HepG2 (cell line): ENCODE results near the gene IQCN. TPM values are rescaled to one million over a fixed set of nuclear protein-coding genes. Genes with fewer than 3 reads are reported as not detected.

Experiments
- FOXO1 ChIP-seq: sonication (generic); formaldehyde crosslinking; IDR thresholded peaks from 2 replicates; pipeline ENCODE4 v1.4.0; 2020; ENCODE audit warnings: missing genetic modification reagents
- FOXP1 ChIP-seq, 2 experiments: fragments of 450-650 bp in 1 of 2; IDR thresholded peaks; 2 replicates each; pipeline ENCODE4 v1.6.1; 2017 to 2018; ENCODE audit warnings: antibody characterized with exemption in 1 of 2
- KMT2B ChIP-seq: IDR thresholded peaks from 2 replicates; pipeline ENCODE4 v1.6.1; 2016; ENCODE audit warnings: missing genetic modification reagents, missing compliant biosample characterization
- NR2C2 ChIP-seq: sonication (generic); formaldehyde crosslinking; IDR thresholded peaks from 2 replicates; pipeline ENCODE4 v1.4.0; 2020; ENCODE audit warnings: missing genetic modification reagents, mild to moderate bottlenecking, moderate library complexity, borderline replicate concordance
- SP2 ChIP-seq: sonication (generic); formaldehyde crosslinking; IDR thresholded peaks from 2 replicates; pipeline ENCODE4 v1.5.1; 2020; ENCODE audit warnings: mild to moderate bottlenecking, missing genetic modification reagents
- TAF15 ChIP-seq: fragments of 200-400 bp; formaldehyde crosslinking; IDR thresholded peaks from one replicate; pipeline ENCODE4 v1.6.1; 2018; ENCODE audit warnings: mild to moderate bottlenecking, low read depth, low read length; ENCODE audit not compliant: poor library complexity, severe bottlenecking
- TOPORS ChIP-seq: sonication (generic); formaldehyde crosslinking; IDR thresholded peaks from 2 replicates; pipeline ENCODE4 v1.8.0; 2023; ENCODE audit warnings: mild to moderate bottlenecking, missing genetic modification reagents
- TRIM24 ChIP-seq: sonication (generic); formaldehyde crosslinking; IDR thresholded peaks from 2 replicates; pipeline ENCODE4 v1.8.0; 2022; ENCODE audit warnings: mild to moderate bottlenecking, missing genetic modification reagents
- ZFP36 ChIP-seq: fragments of 150-350 bp; IDR thresholded peaks from 2 replicates; pipeline ENCODE4 v1.6.1; 2018; ENCODE audit warnings: borderline replicate concordance, low read length, low read depth; ENCODE audit not compliant: partially characterized antibody
- ZKSCAN1 ChIP-seq: fragments of 150-350 bp; IDR thresholded peaks from 2 replicates; pipeline ENCODE4 v1.6.1; 2014; ENCODE audit warnings: low read length
- ZNF724P ChIP-seq: sonication (generic); formaldehyde crosslinking; IDR thresholded peaks from 2 replicates; pipeline ENCODE4 v1.8.0; 2022; ENCODE audit warnings: missing genetic modification reagents, borderline replicate concordance
- polyA plus RNA-seq, 8 experiments: library from polyadenylated mRNA; depleted of rRNA in 3 of 8; stranded (reverse) in 7 of 8; unstranded in 1 of 8; fragments of >200 nt; fragmentation: Illumina TruSeq in 4 of 8; extraction: Trizol in 4 of 8; gene quantifications; 2 replicates each; pipeline versions ENCODE4 v1.2.1 to v1.2.3, GENCODE V29; 2011 to 2016; ENCODE audit warnings: low read depth in 4 of 8, missing spikeins in 1 of 8, mixed read lengths in 1 of 8; ENCODE audit not compliant: insufficient read depth in 1 of 8
- total RNA-seq, 5 experiments: library from RNA; depleted of rRNA; stranded (reverse); fragments of >200 nt; fragmentation: Illumina TruSeq; extraction: Trizol; gene quantifications; 2 replicates each; pipeline ENCODE4 v1.2.3, GENCODE V29; 2016; ENCODE audit warnings: low read depth in 1 of 5
- TF ChIP-seq, protein P1 (sequence below): sonication (generic); formaldehyde crosslinking; IDR thresholded peaks from one replicate; pipeline ENCODE4 v1.5.1; 2020; ENCODE audit warnings: mild to moderate bottlenecking, missing genetic modification reagents; ENCODE audit errors: not compliant biosample characterization
- TF ChIP-seq, protein P2 (sequence below): sonication (generic); formaldehyde crosslinking; IDR thresholded peaks from 2 replicates; pipeline ENCODE4 v1.4.0; 2020; ENCODE audit warnings: missing genetic modification reagents
- TF ChIP-seq, protein P3 (sequence below): sonication (generic); formaldehyde crosslinking; IDR thresholded peaks from 2 replicates; pipeline ENCODE4 v1.4.0; 2020; ENCODE audit warnings: missing genetic modification reagents

The IQCN gene
- total and polyA plus RNA-seq, 2 of the 13 experiments (the other 11 are each of a cell fraction or from before 2014, with no cell fraction given): 0.04 to 0.18 TPM

DNA sequence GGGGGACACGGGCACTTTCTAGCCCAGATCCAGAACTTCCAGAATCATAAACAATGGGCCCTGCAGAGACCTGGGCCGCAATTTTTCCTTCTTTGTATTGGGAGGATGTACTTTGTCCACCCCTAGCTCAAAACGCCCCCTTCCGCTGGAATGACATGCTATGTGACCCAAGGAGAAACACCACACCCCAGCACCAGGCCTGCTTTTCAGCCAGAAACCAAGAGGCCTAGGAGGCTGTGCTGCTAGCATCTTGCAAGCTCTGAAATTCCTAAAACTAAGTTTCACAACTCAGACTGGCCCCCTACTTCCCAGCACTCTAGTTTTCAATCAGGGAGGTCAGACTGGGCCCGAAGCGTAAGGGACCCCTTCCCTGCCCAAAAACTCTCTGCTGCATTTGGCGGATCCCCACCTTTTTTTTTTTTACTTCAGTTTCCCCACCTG, 48.1 kb upstream of the IQCN start (continued):
- TF ChIP-seq SP2 (CRISPR knock-in tag) (no peak), ZNF724P (CRISPR knock-in tag) (no peak), TOPORS (CRISPR knock-in tag) (0 out of 2 replicates have a peak, but pooled peaks have one; percentile 37), TAF15 (no peak), KMT2B (0 out of 2 replicates have a peak, but pooled peaks have one; percentile 2), FOXP1 (IDR thresholded peaks at IDR 0.05) (no peak), FOXP1 (CRISPR knock-in tag; IDR thresholded peaks at IDR 0.05) (no peak), TRIM24 (CRISPR knock-in tag) (no peak), FOXO1 (no peak; the same call in 1 of the 2 replicates), ZKSCAN1 (no peak), ZFP36 (no peak), NR2C2 (CRISPR knock-in tag) (no peak)
- TF ChIP-seq, protein P1, sequence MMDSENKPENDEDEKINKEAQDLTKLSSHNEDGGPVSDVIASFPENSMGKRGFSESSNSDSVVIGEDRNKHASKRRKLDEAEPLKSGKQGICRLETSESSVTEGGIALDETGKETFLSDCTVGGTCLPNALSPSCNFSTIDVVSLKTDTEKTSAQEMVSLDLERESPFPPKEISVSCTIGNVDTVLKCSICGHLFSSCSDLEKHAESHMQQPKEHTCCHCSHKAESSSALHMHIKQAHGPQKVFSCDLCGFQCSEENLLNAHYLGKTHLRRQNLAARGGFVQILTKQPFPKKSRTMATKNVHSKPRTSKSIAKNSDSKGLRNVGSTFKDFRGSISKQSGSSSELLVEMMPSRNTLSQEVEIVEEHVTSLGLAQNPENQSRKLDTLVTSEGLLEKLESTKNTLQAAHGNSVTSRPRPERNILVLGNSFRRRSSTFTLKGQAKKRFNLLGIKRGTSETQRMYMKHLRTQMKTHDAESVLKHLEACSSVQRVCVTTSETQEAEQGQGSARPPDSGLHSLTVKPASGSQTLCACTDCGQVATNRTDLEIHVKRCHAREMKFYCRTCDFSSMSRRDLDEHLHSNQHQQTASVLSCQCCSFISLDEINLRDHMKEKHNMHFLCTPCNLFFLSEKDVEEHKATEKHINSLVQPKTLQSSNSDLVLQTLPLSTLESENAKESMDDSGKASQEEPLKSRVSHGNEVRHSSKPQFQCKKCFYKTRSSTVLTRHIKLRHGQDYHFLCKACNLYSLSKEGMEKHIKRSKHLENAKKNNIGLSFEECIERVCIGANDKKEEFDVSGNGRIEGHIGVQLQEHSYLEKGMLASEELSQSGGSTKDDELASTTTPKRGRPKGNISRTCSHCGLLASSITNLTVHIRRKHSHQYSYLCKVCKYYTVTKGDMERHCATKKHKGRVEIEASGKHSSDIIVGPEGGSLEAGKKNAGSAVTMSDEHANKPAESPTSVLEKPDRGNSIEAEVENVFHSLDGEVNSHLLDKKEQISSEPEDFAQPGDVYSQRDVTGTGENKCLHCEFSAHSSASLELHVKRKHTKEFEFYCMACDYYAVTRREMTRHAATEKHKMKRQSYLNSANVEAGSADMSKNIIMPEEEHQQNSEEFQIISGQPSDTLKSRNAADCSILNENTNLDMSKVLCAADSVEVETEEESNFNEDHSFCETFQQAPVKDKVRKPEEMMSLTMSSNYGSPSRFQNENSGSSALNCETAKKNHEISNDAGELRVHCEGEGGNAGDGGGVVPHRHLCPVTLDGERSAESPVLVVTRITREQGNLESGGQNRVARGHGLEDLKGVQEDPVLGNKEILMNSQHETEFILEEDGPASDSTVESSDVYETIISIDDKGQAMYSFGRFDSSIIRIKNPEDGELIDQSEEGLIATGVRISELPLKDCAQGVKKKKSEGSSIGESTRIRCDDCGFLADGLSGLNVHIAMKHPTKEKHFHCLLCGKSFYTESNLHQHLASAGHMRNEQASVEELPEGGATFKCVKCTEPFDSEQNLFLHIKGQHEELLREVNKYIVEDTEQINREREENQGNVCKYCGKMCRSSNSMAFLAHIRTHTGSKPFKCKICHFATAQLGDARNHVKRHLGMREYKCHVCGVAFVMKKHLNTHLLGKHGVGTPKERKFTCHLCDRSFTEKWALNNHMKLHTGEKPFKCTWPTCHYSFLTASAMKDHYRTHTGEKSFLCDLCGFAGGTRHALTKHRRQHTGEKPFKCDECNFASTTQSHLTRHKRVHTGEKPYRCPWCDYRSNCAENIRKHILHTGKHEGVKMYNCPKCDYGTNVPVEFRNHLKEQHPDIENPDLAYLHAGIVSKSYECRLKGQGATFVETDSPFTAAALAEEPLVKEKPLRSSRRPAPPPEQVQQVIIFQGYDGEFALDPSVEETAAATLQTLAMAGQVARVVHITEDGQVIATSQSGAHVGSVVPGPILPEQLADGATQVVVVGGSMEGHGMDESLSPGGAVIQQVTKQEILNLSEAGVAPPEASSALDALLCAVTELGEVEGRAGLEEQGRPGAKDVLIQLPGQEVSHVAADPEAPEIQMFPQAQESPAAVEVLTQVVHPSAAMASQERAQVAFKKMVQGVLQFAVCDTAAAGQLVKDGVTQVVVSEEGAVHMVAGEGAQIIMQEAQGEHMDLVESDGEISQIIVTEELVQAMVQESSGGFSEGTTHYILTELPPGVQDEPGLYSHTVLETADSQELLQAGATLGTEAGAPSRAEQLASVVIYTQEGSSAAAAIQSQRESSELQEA: no peak
- TF ChIP-seq, protein P2, sequence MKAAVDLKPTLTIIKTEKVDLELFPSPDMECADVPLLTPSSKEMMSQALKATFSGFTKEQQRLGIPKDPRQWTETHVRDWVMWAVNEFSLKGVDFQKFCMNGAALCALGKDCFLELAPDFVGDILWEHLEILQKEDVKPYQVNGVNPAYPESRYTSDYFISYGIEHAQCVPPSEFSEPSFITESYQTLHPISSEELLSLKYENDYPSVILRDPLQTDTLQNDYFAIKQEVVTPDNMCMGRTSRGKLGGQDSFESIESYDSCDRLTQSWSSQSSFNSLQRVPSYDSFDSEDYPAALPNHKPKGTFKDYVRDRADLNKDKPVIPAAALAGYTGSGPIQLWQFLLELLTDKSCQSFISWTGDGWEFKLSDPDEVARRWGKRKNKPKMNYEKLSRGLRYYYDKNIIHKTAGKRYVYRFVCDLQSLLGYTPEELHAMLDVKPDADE: no peak; the same call in 1 of the 2 replicates
- TF ChIP-seq, protein P3, sequence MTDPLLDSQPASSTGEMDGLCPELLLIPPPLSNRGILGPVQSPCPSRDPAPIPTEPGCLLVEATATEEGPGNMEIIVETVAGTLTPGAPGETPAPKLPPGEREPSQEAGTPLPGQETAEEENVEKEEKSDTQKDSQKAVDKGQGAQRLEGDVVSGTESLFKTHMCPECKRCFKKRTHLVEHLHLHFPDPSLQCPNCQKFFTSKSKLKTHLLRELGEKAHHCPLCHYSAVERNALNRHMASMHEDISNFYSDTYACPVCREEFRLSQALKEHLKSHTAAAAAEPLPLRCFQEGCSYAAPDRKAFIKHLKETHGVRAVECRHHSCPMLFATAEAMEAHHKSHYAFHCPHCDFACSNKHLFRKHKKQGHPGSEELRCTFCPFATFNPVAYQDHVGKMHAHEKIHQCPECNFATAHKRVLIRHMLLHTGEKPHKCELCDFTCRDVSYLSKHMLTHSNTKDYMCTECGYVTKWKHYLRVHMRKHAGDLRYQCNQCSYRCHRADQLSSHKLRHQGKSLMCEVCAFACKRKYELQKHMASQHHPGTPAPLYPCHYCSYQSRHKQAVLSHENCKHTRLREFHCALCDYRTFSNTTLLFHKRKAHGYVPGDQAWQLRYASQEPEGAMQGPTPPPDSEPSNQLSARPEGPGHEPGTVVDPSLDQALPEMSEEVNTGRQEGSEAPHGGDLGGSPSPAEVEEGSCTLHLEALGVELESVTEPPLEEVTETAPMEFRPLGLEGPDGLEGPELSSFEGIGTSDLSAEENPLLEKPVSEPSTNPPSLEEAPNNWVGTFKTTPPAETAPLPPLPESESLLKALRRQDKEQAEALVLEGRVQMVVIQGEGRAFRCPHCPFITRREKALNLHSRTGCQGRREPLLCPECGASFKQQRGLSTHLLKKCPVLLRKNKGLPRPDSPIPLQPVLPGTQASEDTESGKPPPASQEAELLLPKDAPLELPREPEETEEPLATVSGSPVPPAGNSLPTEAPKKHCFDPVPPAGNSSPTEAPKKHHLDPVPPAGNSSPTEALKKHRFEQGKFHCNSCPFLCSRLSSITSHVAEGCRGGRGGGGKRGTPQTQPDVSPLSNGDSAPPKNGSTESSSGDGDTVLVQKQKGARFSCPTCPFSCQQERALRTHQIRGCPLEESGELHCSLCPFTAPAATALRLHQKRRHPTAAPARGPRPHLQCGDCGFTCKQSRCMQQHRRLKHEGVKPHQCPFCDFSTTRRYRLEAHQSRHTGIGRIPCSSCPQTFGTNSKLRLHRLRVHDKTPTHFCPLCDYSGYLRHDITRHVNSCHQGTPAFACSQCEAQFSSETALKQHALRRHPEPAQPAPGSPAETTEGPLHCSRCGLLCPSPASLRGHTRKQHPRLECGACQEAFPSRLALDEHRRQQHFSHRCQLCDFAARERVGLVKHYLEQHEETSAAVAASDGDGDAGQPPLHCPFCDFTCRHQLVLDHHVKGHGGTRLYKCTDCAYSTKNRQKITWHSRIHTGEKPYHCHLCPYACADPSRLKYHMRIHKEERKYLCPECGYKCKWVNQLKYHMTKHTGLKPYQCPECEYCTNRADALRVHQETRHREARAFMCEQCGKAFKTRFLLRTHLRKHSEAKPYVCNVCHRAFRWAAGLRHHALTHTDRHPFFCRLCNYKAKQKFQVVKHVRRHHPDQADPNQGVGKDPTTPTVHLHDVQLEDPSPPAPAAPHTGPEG (CRISPR knock-in tag): no peak
